ENCODE results near the gene SLC24A3. TPM values are rescaled to one million over a fixed set of nuclear protein-coding genes. Genes with fewer than 3 reads are reported as not detected.

Gene SLC24A3
- total RNA-seq, 2 experiments from 2014 or later = not detected

DNA sequence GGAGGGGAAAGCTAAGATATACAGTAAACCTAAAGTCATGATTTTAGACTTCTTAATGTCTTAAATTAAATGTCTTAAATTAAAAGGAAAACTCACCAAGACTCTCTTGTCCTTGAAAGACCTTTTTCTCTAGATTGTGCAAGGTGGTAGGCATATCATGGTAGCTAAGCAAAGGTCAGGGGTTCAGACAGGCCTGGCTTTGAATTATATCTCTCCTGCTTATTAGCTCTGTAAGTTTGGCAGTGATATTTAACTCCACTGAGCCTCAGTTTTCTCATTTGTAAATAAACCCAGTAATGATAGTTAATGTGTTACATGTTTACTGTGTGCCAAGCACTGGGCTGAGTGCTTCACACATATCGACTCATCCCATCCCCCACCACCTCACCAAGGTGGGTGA is 203.3 kb downstream of the SLC24A3 start:
- no peaks in the 10 kb centered on the region for H3K9me2 ChIP-seq (ENCODE audit: insufficient read depth, low read length)
- no peak overlapping the region for H2AFZ ChIP-seq (ENCODE audit: low read length)
- no peaks in the 10 kb centered on the region for H4K20me1 ChIP-seq (ENCODE audit: insufficient read depth, low read length)
- no peaks in the 10 kb centered on the region for H3K36me3 ChIP-seq (ENCODE audit: insufficient read depth, low read length)
- POLR2A ChIA-PET = no interaction called here
- no TSS peak for BruUV-seq (replicated peaks)
- no peaks in the 10 kb centered on the region for H3K79me2 ChIP-seq (ENCODE audit: insufficient read depth, low read depth, low read length)
- intact Hi-C loops (cut with micrococcal nuclease; ENCODE audit: unreplicated experiment) = loop anchor here (10.0 kb wide), 1 partner anchor 59 kb away; no protein-coding TSS in a partner anchor
- TF ChIP-seq, protein P1, sequence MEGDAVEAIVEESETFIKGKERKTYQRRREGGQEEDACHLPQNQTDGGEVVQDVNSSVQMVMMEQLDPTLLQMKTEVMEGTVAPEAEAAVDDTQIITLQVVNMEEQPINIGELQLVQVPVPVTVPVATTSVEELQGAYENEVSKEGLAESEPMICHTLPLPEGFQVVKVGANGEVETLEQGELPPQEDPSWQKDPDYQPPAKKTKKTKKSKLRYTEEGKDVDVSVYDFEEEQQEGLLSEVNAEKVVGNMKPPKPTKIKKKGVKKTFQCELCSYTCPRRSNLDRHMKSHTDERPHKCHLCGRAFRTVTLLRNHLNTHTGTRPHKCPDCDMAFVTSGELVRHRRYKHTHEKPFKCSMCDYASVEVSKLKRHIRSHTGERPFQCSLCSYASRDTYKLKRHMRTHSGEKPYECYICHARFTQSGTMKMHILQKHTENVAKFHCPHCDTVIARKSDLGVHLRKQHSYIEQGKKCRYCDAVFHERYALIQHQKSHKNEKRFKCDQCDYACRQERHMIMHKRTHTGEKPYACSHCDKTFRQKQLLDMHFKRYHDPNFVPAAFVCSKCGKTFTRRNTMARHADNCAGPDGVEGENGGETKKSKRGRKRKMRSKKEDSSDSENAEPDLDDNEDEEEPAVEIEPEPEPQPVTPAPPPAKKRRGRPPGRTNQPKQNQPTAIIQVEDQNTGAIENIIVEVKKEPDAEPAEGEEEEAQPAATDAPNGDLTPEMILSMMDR (conservative IDR thresholded peaks at IDR 0.05; ENCODE audit: low read length) = no peak
- no peak for TF ChIP-seq EZH2phosphoT487 (IDR thresholded peaks at IDR 0.05; ENCODE audit: borderline replicate concordance, low read depth, low read length)
- H3K4me2 ChIP-seq (ENCODE audit: low read length) = no peak overlapping the region
- no peaks in the 10 kb centered on the region for H3K4me1 ChIP-seq (ENCODE audit: insufficient read depth, low read length, poor library complexity, severe bottlenecking)
- H3K27ac ChIP-seq (ENCODE audit: low read depth, low read length, poor library complexity, severe bottlenecking) = no peak overlapping the region
- CTCF ChIA-PET (ENCODE audit: unreplicated experiment) = no interaction called here
- no peaks in the 10 kb centered on the region for H3K9me3 ChIP-seq (ENCODE audit: low read length)
- no peak for DNase-seq (ENCODE audit: low spot score)
- H3K4me3 ChIP-seq (ENCODE audit: low read depth, low read length, poor library complexity, severe bottlenecking) = no peak overlapping the region

DNA sequence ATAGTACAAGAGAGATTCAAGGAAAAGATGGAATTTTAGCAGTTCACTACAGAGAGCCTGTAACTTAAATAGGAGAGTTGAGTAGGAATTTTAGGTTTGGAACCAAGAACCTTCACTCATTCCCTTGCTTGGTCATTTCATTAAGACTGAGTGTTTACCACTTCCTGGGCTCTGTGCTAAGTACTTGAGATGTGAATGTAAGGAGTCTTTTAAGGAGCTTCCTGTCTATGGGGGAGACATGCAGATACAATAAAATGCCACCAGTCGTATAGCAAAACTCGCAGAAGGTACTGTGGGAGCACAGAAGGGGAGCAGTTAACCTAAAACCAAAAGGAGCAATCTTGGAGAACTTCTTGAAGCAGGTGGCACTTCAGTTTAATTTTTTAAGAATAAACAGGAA is 204.2 kb downstream of the SLC24A3 start:
- DNase-seq (ENCODE audit: low spot score) = no peak
- Histone ChIP-seq H3K27ac (ENCODE audit: low read depth, low read length, poor library complexity, severe bottlenecking) (no peak overlapping the region), H2AFZ (ENCODE audit: low read length) (no peak overlapping the region), H3K9me3 (ENCODE audit: low read length) (no peaks in the 10 kb centered on the region), H3K4me3 (ENCODE audit: low read depth, low read length, poor library complexity, severe bottlenecking) (no peak overlapping the region), H3K79me2 (ENCODE audit: insufficient read depth, low read depth, low read length) (no peaks in the 10 kb centered on the region), H4K20me1 (ENCODE audit: insufficient read depth, low read length) (no peaks in the 10 kb centered on the region), H3K4me2 (ENCODE audit: low read length) (no peak overlapping the region), H3K4me1 (ENCODE audit: insufficient read depth, low read length, poor library complexity, severe bottlenecking) (no peaks in the 10 kb centered on the region), H3K36me3 (ENCODE audit: insufficient read depth, low read length) (no peaks in the 10 kb centered on the region), H3K9me2 (ENCODE audit: insufficient read depth, low read length) (no peaks in the 10 kb centered on the region)
- POLR2A ChIA-PET = no interaction called here
- intact Hi-C loops (cut with micrococcal nuclease; ENCODE audit: unreplicated experiment) = loop anchor here (10.0 kb wide), 1 partner anchor 58 kb away; no protein-coding TSS in a partner anchor
- TF ChIP-seq, protein P1 (conservative IDR thresholded peaks at IDR 0.05; ENCODE audit: low read length) = no peak
- TF ChIP-seq EZH2phosphoT487 (IDR thresholded peaks at IDR 0.05; ENCODE audit: borderline replicate concordance, low read depth, low read length) = no peak
- BruUV-seq (replicated peaks) = no TSS peak
- CTCF ChIA-PET (ENCODE audit: unreplicated experiment) = no interaction called here

DNA sequence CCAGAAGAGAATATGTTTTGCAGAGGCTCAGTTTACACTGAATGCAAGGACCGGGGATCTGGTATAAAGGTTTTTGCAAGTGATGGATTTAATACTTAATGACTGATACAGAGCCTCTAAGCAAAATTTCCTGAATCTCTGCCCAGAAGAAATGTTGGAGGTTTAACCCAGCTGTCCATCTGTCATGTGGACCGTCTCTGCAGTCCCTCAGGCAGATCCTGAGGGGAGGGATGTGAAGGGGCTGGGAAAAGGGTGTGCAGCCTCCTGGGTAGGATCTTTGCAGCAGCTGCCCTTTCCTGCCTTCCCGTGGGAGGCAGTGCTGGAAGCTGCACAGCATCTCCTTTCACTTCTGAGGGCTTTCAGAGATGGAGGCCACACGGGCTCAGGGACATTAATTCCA is 207.0 kb downstream of the SLC24A3 start:
- H4K20me1 ChIP-seq (ENCODE audit: insufficient read depth, low read length) = no peaks in the 10 kb centered on the region
- H3K27ac ChIP-seq (ENCODE audit: low read depth, low read length, poor library complexity, severe bottlenecking) = no peak overlapping the region
- BruUV-seq (replicated peaks) = no TSS peak
- ChIA-PET POLR2A (no interaction called here), CTCF (ENCODE audit: unreplicated experiment) (no interaction called here)
- no peak overlapping the region for H3K4me2 ChIP-seq (ENCODE audit: low read length)
- H3K9me3 ChIP-seq (ENCODE audit: low read length) = no peaks in the 10 kb centered on the region
- H3K9me2 ChIP-seq (ENCODE audit: insufficient read depth, low read length) = no peaks in the 10 kb centered on the region
- no peaks in the 10 kb centered on the region for H3K79me2 ChIP-seq (ENCODE audit: insufficient read depth, low read depth, low read length)
- H2AFZ ChIP-seq (ENCODE audit: low read length) = no peak overlapping the region
- H3K36me3 ChIP-seq (ENCODE audit: insufficient read depth, low read length) = no peaks in the 10 kb centered on the region
- H3K4me1 ChIP-seq (ENCODE audit: insufficient read depth, low read length, poor library complexity, severe bottlenecking) = no peaks in the 10 kb centered on the region
- DNase-seq (ENCODE audit: low spot score) = no peak
- intact Hi-C loops (cut with micrococcal nuclease; ENCODE audit: unreplicated experiment) = loop anchor here (10.0 kb wide), 1 partner anchor 55 kb away; no protein-coding TSS in a partner anchor
- H3K4me3 ChIP-seq (ENCODE audit: low read depth, low read length, poor library complexity, severe bottlenecking) = no peak overlapping the region
- TF ChIP-seq, protein P1 (conservative IDR thresholded peaks at IDR 0.05; ENCODE audit: low read length) = no peak
- TF ChIP-seq EZH2phosphoT487 (IDR thresholded peaks at IDR 0.05; ENCODE audit: borderline replicate concordance, low read depth, low read length) = no peak

Measured in OCI-LY7 (cell line).